ENCODE measurements around the gene ADK.
"Not testable (repeated sequence)": the region's sequence is repeated elsewhere in the genome, so short reads cannot be mapped to it uniquely, and the experiment has no call there.

The ADK gene

DNA sequence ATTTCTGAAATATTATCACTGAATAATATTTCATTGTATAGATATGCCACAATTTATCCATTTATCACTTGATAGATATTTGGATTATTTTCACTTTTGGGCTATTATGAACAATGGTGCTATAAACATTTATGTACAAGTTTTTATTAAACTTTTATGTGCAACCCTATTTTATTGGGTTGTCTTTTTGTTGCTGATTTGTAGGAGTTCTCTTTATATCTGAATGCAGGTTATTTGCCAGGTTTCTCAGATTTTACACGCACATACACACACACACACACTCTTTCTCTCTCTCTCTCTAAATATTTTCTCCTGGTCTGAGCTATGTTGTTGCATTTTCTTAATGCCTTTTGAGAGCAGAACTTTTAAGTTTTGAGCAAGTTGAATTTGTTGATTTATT lies 36.2 kb downstream of the ADK start:
- DNase-seq, result no peak

DNA sequence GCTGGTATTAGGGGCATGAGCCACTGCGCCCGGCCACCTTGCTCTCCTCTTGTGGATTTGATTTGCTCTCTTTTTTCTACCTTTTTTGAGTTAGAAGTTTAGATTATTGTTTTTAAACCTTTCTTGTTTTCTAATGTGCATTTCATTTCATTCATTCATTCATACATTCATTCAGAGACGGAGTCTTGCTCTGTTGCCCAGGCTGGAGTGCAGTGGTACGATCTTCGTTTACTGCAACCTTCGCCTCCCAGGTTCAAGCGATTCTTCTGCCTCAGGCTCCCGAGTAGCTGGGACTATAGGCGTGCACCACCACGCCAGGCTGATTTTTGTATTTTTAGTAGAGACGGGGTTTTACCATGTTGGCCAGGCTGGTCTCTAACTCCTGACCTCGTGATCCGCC lies 37.6 kb downstream of the ADK start:
- DNase-seq, result not testable (repeated sequence)

GRCh38 chr10:74189999-74190421 lies 39.0 kb downstream of the ADK start:
- no peak for DNase-seq

DNA sequence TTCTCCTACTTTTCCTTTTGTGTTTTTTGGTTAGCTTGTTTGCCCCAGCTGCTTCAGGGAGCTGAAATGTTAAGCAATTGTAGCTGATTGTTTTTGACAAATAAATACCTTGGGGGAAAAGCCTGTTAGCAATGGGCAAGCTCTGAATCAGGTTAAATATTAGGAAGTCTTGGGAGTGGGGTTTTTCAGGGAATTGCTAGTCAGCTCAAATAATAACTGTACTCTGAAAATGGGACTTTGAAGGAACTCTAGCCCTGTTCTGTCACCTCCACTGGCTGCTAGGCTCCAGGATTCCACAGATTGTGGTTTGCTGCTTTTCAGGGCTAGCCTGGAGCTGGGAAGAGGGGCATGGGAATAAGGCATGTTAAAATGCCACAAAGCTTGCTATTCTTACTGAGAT lies 39.5 kb downstream of the ADK start:
- DNase-seq, result no peak

GRCh38 chr10:74194545-74194944 lies 43.5 kb downstream of the ADK start:
- no peak for DNase-seq

DNA sequence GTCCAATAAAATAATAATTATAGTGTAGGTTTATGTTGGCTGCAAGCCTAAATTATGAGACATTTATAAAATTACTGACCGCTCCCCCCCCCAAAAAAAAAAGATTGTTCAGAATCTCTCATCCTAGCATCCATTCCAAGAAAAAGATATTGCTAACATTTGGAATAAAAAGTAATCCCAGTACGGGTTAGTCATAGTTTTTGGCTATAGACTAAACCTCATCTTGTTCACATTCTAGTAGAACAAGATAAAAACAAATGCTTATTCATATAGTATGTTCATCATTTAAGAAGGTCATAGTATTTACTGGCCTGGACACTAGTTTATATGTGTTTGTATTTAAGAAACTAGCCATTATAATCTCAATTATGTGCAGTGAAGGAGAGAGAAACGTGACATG lies 44.0 kb downstream of the ADK start:
- no peak for DNase-seq

GRCh38 chr10:74199315-74199714 lies 48.3 kb downstream of the ADK start:
- DNase-seq, result no peak

- DNase-seq, result no peak
Measured at GRCh38 chr10:74202356-74202755, 51.3 kb downstream of the ADK start.

- DNase-seq, result no peak
Measured at GRCh38 chr10:74206746-74207145, 55.7 kb downstream of the ADK start.

DNA sequence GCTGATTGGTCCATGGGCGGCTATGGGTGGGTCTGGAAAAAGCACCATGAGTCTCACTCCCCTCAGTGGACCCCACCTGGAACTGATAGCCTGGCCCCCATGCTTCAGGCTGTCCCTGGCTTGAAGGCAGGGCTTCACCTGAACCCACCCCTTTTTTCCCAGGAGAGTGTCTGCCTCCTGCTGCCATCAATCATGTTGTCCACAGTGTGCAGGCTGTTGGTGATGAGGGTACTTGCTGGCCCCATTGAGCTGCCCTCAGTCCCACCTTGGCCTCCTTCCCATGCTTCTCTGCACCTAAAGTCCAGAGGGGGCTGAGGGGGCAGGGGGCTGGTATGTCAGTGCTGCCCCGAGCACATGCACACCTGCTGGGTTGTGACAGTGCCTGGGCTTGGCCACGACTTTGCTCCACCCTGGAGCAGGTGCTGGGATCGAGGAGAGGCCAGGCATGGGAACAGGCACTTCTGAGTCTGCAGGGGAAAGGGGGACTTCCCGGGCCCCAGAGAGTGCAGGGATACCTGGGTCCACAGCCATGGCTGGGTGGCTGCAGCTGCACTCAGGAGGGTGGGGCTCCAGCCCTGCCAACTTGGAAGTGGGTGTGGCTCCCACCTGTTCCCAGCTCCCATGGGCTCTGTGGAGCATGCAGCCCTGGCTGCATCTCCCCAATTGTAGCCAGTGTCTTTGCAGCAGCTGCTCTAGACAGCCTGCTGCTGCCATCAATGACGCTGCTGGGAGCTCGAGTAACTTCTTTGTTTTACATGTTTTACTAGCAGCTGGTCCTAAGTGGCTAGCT lies 56.9 kb downstream of the ADK start:
- no peak for DNase-seq

GRCh38 chr10:74208997-74209396 lies 58.0 kb downstream of the ADK start:
- no peak for DNase-seq

- no peak for DNase-seq
Measured at GRCh38 chr10:74213019-74213418, 62.0 kb downstream of the ADK start.

DNA sequence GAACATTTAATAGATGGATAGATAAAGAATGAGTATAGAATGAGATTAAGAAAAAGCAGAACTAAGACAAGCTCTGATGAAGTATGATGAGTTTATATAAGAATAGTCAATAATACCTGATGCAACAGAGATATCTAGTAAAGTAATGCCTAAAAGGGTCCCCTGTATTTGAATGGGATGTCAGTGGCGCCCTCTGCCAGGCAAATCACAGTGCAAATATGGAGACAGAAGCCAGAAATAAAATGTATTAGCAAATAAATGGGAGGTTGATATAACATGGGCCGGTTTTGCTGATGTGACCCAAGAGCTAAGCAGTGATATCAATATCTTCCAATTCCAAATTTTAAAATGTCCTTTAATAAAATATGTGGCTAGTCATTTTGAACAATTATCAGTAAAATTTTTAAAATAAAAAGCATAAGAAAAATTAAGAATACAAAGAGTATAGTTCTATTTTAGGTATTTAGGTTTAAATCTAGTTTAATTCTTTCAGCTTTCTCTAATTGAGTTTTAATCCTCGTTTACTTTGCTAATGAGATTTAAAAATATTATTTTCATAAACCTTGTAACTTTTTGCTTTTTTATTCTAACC lies 62.6 kb downstream of the ADK start:
- peak; percentile 11 for DNase-seq

- not testable (repeated sequence) for DNase-seq
Measured at GRCh38 chr10:74217110-74217509, 66.1 kb downstream of the ADK start.

GRCh38 chr10:74222467-74222866 lies 71.4 kb downstream of the ADK start:
- not testable (repeated sequence) for DNase-seq

GRCh38 chr10:74223755-74224529 lies 72.9 kb downstream of the ADK start:
- no peak for DNase-seq

DNA sequence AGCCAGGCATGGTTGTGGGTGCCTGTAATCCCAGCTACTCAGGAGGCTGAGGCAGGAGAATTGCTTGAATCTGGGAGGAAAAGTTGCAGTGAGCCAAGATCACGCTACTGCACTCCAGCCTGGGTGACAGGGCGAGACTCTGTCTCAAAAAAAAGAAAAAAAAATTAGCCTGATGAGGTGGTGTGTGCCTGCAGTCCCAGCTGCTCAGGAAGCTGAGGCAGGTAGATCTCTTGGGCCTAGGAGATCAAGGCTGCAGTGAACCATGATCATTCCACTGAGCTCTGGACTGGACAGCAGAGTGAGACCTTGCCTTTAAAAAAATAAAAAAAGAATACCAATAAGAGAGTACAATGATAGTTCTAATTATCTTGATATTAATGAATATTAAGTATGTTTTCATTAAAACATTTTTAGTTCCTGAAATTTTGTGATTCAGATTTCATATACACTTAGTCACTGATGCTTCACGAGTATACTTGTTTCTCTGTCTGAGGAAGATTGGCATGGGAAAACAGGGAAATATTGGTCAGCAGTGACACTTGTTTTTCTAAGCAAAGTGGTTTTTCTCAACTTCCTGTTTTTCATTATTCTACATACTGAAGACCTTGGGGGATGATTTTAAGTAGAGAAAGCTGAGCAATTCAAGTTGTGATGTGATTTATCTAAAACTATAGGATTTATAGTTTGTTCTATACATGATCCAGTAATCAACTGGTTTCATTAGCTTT lies 76.8 kb downstream of the ADK start:
- DNase-seq, result no peak

DNA sequence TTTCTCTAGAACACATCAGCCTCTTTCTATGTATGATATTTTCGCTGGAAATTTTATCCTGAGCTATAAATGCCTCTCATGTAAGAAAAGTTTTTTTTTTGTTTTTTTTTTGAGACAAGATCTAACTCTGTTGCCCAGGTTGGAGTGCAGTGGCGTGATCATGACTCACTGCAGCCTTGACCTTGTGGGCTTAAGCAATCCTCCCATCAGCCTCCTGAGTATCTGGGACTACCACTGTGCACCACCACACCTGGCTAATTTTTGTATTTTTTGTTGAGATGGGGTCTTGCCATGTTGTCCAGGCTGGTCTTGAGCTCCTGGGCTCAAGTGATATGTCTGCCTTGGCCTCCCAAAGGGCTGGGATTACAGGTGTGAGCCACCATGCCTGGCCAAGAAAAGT lies 80.4 kb downstream of the ADK start:
- no peak for DNase-seq

- DNase-seq, result no peak
Measured at GRCh38 chr10:74233281-74233680, 82.3 kb downstream of the ADK start.

DNA sequence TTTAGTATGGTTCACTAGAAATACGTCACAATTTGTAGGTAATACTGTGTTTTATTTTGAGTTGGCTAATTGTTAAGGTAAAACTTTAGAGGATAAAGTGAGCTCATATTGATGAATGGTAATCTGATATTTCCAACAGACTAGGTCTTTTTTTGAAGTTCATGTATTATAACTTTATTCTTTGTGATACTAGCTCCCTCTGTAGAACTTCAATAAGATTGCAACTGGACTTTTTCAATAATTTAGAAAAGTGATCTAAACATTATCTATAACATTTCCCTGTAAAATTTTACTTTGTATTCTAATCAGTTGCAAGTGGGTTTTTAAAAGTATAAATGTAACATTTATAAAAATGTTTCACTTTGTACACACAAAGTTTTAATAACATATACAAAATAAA lies 83.5 kb downstream of the ADK start:
- no peak for DNase-seq

- no peak for DNase-seq
Measured at GRCh38 chr10:74238031-74238431, 87.0 kb downstream of the ADK start.

DNA sequence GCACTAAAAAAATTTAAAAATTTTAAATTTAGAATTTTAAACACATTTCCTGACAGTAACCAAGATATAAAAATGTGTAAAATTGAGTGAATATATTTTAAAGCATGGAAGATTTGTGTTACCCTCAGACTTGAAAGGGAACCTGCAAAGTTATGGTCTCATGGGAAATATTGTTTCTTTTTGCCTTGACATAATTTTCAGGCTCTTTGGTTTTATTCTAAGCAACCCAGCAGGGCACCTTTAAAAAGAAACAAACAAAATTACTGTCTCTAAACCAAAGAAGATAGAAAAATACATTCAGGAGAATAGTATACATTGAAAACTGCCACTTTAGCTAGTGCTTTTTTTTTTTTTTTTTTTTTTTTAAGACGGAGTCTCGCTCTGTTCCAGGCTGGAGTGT lies 87.5 kb downstream of the ADK start:
- DNase-seq, result no peak

DNA sequence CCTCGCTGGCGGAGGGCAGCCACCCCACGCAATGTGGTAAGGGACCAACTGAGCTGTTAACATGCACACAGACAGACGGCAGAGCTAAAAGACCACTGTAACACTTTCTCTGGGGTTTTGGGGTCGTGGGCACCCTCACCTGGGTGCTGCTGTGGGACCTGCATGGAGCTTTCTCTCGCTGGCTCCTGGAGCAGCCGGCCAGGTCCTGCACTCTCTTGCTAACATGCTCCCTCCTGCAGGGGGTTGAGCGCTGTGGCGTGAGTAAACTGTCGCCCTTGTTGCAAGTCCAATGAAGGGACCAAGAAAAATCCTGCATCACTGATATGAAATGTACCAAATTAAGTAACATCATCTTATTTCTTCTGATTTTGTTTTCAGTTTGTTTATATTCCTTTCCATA lies 92.0 kb downstream of the ADK start:
- DNase-seq, result no peak

Data from effector CD8-positive, alpha-beta T cell (primary cell).